Calu3 (cell line): ENCODE data around the gene NFATC1. TPM values are rescaled to one million over a fixed set of nuclear protein-coding genes. Genes with fewer than 3 reads are reported as not detected.
A peak's percentile ranks its signal among the peaks of the same experiment; 100 is the strongest.

ENCODE experiments used
- BruUV-seq: library from RNA; stranded (reverse); fragments of 400-500 nt; replicated peaks from 2 replicates; lab custom pipeline; 2021; lab: Mats Ljungman, UMichigan
- CTCF ChIA-PET: fragments of 300-600 bp; sonication (Branson Sonifier 250); formaldehyde crosslinking; loops from one replicate; lab custom pipeline; 2022; ENCODE audit warnings: antibody characterized with exemption; lab: Charles Lee
- DNase-seq: peaks from one replicate; pipeline ENCODE4 v3.0.0; 2022
- H3K27ac Mint-ChIP-seq: one replicate; pipeline ENCODE4 v1.8.0; 2022; ENCODE audit warnings: mixed read lengths; ENCODE audit not compliant: unreplicated experiment
- H3K27me3 Mint-ChIP-seq: one replicate; pipeline ENCODE4 v1.8.0; 2022; ENCODE audit warnings: mixed read lengths; ENCODE audit not compliant: unreplicated experiment
- H3K36me3 Mint-ChIP-seq: one replicate; pipeline ENCODE4 v1.8.0; 2022; ENCODE audit warnings: mild to moderate bottlenecking, moderate library complexity, mixed read lengths; ENCODE audit not compliant: insufficient read depth, unreplicated experiment
- H3K4me1 Mint-ChIP-seq: one replicate; pipeline ENCODE4 v1.8.0; 2022; ENCODE audit warnings: mild to moderate bottlenecking, low read depth, mixed read lengths; ENCODE audit not compliant: unreplicated experiment
- H3K4me3 Mint-ChIP-seq: one replicate; pipeline ENCODE4 v1.8.0; 2022; ENCODE audit warnings: mild to moderate bottlenecking, low read depth, moderate library complexity, mixed read lengths; ENCODE audit not compliant: unreplicated experiment
- H3K9me3 Mint-ChIP-seq: one replicate; pipeline ENCODE4 v1.8.0; 2022; ENCODE audit warnings: low read depth, mixed read lengths; ENCODE audit not compliant: unreplicated experiment
- CTCF ChIP-seq: fragments of 200-600 bp; IDR thresholded peaks from one replicate; pipeline ENCODE4 v1.8.0; 2022; ENCODE audit warnings: antibody characterized with exemption; ENCODE audit not compliant: unreplicated experiment
- intact Hi-C: fragments of 100-400 bp; cut with micrococcal nuclease; formaldehyde crosslinking; loops from one replicate; pipeline ENCODE4 v1.10.0; 2022; ENCODE audit not compliant: unreplicated experiment
- total RNA-seq: library from RNA; stranded (reverse); gene quantifications from 2 replicates; pipeline ENCODE4 v1.2.3, GENCODE V29; 2022

Gene NFATC1
- total RNA-seq, 1 experiment from 2014 or later, result 5.9 TPM

DNA sequence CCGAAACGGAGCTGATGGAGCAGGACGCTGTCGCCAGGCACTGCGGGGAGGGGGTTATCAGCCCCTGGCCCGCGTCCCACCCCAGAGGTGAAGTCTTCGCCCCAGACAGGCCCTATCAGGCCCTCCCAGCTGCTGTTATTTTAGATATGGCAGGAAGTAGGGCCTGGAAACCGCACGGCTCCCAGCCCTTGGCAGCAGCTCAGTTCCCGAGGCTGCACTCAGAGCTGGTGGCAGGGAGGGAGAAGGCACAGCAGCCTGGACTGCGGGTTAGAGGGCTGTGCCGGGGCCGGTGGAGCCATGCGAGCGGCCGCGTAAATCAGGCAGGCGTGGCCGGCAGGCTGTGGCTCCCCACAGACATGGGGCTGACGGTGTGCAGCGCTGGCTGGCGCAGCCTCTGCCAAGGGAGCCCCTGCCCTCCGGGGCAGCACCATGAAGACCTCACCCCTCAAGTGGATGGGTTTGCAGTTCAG is 111.4 kb downstream of the NFATC1 start:
- intact Hi-C loops, result no loop called here
- no peaks in the 10 kb centered on the region for H3K4me1 Mint-ChIP-seq
- peaks cover 3% of the 10 kb centered on the region for H3K9me3 Mint-ChIP-seq
- no TSS peak for BruUV-seq
- CTCF ChIA-PET, result no interaction called here
- no peaks in the 10 kb centered on the region for H3K36me3 Mint-ChIP-seq
- DNase-seq, result no peak
- no peak overlapping the region for H3K27ac Mint-ChIP-seq
- no peak for TF ChIP-seq CTCF
- H3K4me3 Mint-ChIP-seq, result no peak overlapping the region
- peaks cover 13% of the 10 kb centered on the region for H3K27me3 Mint-ChIP-seq

- H3K36me3 Mint-ChIP-seq, result no peaks in the 10 kb centered on the region
- H3K9me3 Mint-ChIP-seq, result peaks cover 3% of the 10 kb centered on the region
- peaks cover 13% of the 10 kb centered on the region for H3K27me3 Mint-ChIP-seq
- CTCF ChIA-PET, result no interaction called here
- no peak overlapping the region for H3K27ac Mint-ChIP-seq
- no peaks in the 10 kb centered on the region for H3K4me1 Mint-ChIP-seq
- no peak for DNase-seq
- TF ChIP-seq CTCF, result no peak
- intact Hi-C loops, result no loop called here
- BruUV-seq, result no TSS peak
- H3K4me3 Mint-ChIP-seq, result no peak overlapping the region
Observed at GRCh38 chr18:79507546-79508480, 112.1 kb downstream of the NFATC1 start.

GRCh38 chr18:79508565-79509535 is 113.1 kb downstream of the NFATC1 start:
- no peak for DNase-seq
- no peaks in the 10 kb centered on the region for H3K4me1 Mint-ChIP-seq
- H3K4me3 Mint-ChIP-seq, result peak overlapping the region; percentile 16
- H3K9me3 Mint-ChIP-seq, result peaks cover 3% of the 10 kb centered on the region
- no TSS peak for BruUV-seq
- H3K36me3 Mint-ChIP-seq, result no peaks in the 10 kb centered on the region
- no peak for TF ChIP-seq CTCF
- intact Hi-C loops, result no loop called here
- no peak overlapping the region for H3K27ac Mint-ChIP-seq
- H3K27me3 Mint-ChIP-seq, result peaks cover 13% of the 10 kb centered on the region
- CTCF ChIA-PET, result no interaction called here

DNA sequence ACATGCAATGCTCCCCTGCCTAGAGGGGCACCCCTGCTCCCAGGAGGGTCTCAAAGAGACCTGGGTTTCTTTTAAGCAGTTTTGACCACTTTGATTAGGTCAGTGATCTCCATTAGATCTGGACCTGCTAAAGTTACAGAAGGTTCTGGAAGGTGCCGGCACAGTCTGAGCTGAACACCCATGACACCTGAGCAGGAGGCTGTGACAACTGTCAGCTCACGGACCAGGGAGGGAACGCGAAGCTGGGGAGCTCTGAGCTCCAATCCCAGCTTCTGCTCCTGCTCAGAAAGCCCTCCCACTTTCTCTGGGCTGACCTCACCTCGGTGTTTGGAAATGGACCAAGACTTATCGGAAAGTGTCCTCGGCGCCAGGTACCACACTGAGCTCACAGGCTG is 113.8 kb downstream of the NFATC1 start:
- CTCF ChIA-PET, result no interaction called here
- DNase-seq, result no peak
- Mint-ChIP-seq H3K4me3 (peak overlapping the region; percentile 16), H3K4me1 (no peaks in the 10 kb centered on the region), H3K27ac (no peak overlapping the region), H3K9me3 (peaks cover 3% of the 10 kb centered on the region), H3K27me3 (peaks cover 13% of the 10 kb centered on the region), H3K36me3 (no peaks in the 10 kb centered on the region)
- BruUV-seq, result no TSS peak
- intact Hi-C loops, result no loop called here
- TF ChIP-seq CTCF, result no peak
